Lower leg skin (tissue), 4 donors: ENCODE results near the gene NAV3. TPM values are rescaled to one million over a fixed set of nuclear protein-coding genes. Genes with fewer than 3 reads are reported as not detected.

ENCODE experiments used
- DNase-seq, 2 donors: peaks; one replicate each; pipeline ENCODE4 v3.0.0-alpha.2; 2019; ENCODE audit warnings: low spot score in 2 of 2
- H3K4me3 ChIP-seq: fragments of 200-600 bp; sonication (generic); 2 replicates; pipeline ENCODE4 v1.5.1; 2017; ENCODE audit warnings: mild to moderate bottlenecking, low read depth; ENCODE audit not compliant: poor library complexity, severe bottlenecking
- POLR2A ChIP-seq, 2 donors: fragments of 450-650 bp; IDR thresholded peaks; one replicate each; pipeline ENCODE4 v1.6.1; 2016 to 2017; ENCODE audit warnings: antibody characterized with exemption in 2 of 2, mild to moderate bottlenecking in 1 of 2, moderate library complexity in 1 of 2
- WGBS, 2 donors: methylation state at CpG; one replicate each; pipeline ENCODE4 v1.1.5; 2018; 5-methylcytosine and 5-hydroxymethylcytosine counted together
- intact Hi-C: fragments of 100-400 bp; cut with DNase I; formaldehyde crosslinking; loops from one replicate; pipeline ENCODE4 v1.15.0; 2023; ENCODE audit warnings: low total_unique reads
- total RNA-seq, 4 donors: library from RNA; depleted of rRNA; stranded (reverse); fragments of >200 nt; gene quantifications; one replicate each; pipeline ENCODE4 v1.1.0, GENCODE V29; 2016
- TF ChIP-seq, protein P1 (sequence below), 3 donors: fragments of 450-650 bp; IDR thresholded peaks; one replicate each; pipeline ENCODE4 v1.5.1; 2016; ENCODE audit warnings: antibody characterized with exemption in 3 of 3, mild to moderate bottlenecking in 3 of 3, moderate library complexity in 2 of 3

NAV3 gene
- total RNA-seq, 4 donors from 2014 or later, result 8.0 to 22.5 (median 12.7) TPM

DNA sequence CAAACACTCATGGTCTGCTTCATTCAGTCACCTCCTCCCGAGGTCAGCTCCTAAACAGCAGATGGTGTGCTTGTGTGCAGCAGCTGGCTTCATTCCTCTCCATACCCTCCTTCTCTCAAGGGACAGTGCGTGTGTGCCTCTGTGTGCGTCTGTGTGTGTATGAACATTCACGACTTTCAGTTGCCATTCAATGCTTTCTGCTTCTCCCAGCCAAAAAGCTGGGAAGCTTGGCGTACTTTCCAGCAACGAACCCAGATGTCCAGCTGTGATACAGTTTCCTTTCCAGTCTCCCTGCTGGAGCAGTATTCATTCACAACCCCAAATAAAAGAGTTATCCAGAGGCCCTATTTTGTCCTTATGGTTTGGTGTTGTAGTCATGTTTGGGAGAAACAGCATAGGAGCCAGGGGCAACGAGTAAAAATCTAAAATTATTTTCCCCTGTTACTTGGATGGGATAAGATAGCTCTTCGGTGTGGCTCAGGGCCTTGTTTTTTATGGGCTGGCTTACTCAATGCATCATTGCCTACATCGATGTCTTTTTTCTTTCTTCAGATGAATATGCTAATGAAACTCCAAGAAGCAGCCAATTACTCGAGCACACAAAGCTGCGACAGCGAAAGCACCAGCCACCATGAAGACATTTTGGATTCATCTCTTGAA, 379.3 kb downstream of the NAV3 start:
- 67 to 72% methylated on average over 12 of the region's 12 CpGs for WGBS, 2 donors
- no peak for DNase-seq
- intact Hi-C loops, result no loop called here
- TF ChIP-seq POLR2A (IDR thresholded peaks at IDR 0.05), result no peak
- TF ChIP-seq, protein P1, sequence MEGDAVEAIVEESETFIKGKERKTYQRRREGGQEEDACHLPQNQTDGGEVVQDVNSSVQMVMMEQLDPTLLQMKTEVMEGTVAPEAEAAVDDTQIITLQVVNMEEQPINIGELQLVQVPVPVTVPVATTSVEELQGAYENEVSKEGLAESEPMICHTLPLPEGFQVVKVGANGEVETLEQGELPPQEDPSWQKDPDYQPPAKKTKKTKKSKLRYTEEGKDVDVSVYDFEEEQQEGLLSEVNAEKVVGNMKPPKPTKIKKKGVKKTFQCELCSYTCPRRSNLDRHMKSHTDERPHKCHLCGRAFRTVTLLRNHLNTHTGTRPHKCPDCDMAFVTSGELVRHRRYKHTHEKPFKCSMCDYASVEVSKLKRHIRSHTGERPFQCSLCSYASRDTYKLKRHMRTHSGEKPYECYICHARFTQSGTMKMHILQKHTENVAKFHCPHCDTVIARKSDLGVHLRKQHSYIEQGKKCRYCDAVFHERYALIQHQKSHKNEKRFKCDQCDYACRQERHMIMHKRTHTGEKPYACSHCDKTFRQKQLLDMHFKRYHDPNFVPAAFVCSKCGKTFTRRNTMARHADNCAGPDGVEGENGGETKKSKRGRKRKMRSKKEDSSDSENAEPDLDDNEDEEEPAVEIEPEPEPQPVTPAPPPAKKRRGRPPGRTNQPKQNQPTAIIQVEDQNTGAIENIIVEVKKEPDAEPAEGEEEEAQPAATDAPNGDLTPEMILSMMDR (IDR thresholded peaks at IDR 0.05), result no peak
- H3K4me3 ChIP-seq, result no peak overlapping the region

GRCh38 chr12:78210506-78210860, 379.8 kb downstream of the NAV3 start:
- WGBS, 2 donors, result 94 to 100% methylated on average over 1 of the region's 1 CpG

DNA sequence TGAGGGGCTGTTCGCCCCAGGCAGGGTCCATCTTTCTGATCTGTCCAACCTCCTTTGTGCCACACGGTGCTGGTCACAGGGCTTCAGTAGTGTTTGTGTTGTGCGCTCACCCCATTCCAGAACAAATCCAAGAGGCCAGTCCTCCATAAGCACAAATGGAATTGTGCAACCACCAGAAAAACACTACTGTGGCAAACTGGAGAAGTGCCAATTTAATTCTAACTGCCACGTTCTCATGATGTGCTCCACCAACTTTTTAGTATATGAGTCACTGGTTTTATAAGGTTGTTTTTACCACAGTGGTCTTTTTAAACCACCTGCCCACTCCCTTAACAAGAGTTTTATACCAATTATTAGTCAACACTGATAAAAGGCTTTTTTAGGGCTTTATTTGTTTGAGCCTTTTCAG, 380.2 kb downstream of the NAV3 start:
- intact Hi-C loops, result no loop called here
- H3K4me3 ChIP-seq, result no peak overlapping the region
- TF ChIP-seq, protein P1 (IDR thresholded peaks at IDR 0.05), result no peak
- WGBS, 2 donors, result 76 to 77% methylated on average over 4 of the region's 4 CpGs
- no peak for DNase-seq

More at GRCh38 chr12:78210506-78210860, 379.8 kb downstream of the NAV3 start:
- no peak for DNase-seq
- TF ChIP-seq POLR2A (IDR thresholded peaks at IDR 0.05), result no peak
- TF ChIP-seq, protein P1 (IDR thresholded peaks at IDR 0.05), result no peak
- no peak overlapping the region for H3K4me3 ChIP-seq
- intact Hi-C loops, result no loop called here

DNA sequence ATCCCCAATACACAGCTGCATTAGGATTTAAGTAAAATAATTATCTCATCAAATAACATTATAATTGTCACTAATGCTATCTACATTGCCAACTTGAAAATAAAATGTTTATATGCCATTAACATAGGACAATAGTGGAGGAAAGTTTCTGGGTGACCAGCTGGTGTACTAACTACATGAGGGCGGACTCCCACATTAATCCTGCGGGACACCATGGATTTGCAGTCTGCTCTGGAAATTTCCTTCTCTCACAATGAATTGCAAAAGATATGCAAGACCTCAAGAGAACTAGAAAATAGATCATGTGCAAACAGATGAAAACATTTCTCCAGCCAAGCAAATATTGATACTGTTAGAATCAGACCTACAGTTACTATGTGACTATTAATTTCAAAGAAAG, 390.1 kb downstream of the NAV3 start:
- intact Hi-C loops, result no loop called here
- H3K4me3 ChIP-seq, result no peak overlapping the region
- TF ChIP-seq POLR2A (IDR thresholded peaks at IDR 0.05), result no peak
- TF ChIP-seq, protein P1 (IDR thresholded peaks at IDR 0.05), result no peak
- no peak for DNase-seq
- 87 to 95% methylated on average over 2 of the region's 2 CpGs for WGBS, 2 donors

DNA sequence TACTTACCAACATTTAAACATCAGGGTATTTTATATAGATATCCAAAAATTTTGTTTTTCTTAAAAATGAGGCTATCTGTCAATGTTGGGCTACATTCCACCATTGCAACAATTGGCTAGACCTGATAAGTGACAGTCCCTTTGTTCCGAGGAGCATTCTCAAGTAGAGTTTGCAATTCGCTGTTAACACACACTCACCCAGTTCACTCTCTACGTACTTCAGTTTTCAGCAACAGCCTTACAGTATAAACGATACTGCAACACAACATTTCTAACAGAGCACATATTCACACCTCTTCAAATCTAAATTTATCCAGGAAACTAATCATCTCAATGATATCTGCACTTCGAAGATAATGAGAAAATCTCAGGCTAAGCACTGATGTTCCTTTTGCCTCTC, 393.5 kb downstream of the NAV3 start:
- intact Hi-C loops, result no loop called here
- DNase-seq, result no peak

More for the DNA sequence above, 393.5 kb downstream of the NAV3 start:
- no peak overlapping the region for H3K4me3 ChIP-seq
- TF ChIP-seq, protein P1 (IDR thresholded peaks at IDR 0.05), result no peak
- TF ChIP-seq POLR2A (IDR thresholded peaks at IDR 0.05), result no peak
- WGBS, 2 donors, result 84 to 90% methylated on average over 5 of the region's 5 CpGs
